HG02678 (cell line): Measurements from ENCODE around the gene MRPL39.

ENCODE experiments used
- ATAC-seq: cut with Tn5 transposase; IDR thresholded peaks from one replicate; pipeline ENCODE4 v1.9.1; 2021; ENCODE audit warnings: mild to moderate bottlenecking, moderate library complexity; ENCODE audit not compliant: unreplicated experiment

MRPL39 gene

GRCh38 chr21:25569711-25570110 lies 37.6 kb downstream of the MRPL39 start:
- no peak for ATAC-seq

GRCh38 chr21:25569084-25569483 lies 38.2 kb downstream of the MRPL39 start:
- ATAC-seq = no peak

DNA sequence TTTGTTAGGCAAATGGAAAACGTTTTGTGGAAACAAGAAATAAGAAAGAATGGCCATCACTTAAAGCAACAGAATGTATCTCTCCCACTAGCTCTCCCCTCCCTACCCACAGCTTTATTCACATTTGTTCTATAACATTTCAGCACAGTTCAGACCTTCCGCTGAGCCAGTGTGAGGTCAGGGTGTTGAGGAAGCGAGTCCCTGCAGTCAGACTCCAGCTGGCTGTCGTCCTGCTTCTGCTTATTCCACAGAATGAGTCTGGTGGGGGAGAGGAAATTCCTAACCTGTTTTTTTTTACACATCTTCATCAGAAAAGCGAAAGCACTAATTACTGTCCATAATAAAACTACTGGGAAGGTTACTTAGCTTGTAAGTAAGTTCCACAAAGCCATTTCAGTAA lies 39.0 kb downstream of the MRPL39 start:
- no peak for ATAC-seq

DNA sequence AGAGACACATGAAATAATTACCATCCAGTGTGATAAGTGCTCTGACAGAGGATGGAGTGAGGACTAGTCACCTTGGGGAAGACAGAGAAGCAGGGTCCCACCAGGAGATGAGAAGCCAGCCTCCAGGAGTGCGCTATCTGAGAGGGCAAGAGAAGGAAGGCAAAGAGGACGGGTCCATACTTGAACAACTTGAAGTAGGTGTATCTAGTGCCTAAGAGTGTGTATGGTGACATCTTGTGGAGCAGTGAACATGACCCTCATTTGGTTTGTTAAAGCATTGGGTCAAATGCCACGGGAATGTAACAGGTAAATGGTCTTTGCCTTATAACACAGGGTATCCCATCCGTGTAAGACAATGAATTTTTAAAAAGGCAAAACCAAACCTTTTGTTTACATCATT lies 39.8 kb downstream of the MRPL39 start:
- ATAC-seq = no peak

GRCh38 chr21:25566645-25567044 lies 40.6 kb downstream of the MRPL39 start:
- ATAC-seq = no peak

- no peak for ATAC-seq
These were observed 41.7 kb downstream of the MRPL39 start for GRCh38 chr21:25565272-25566211.

GRCh38 chr21:25564349-25564948 lies 42.8 kb downstream of the MRPL39 start:
- ATAC-seq = no peak

DNA sequence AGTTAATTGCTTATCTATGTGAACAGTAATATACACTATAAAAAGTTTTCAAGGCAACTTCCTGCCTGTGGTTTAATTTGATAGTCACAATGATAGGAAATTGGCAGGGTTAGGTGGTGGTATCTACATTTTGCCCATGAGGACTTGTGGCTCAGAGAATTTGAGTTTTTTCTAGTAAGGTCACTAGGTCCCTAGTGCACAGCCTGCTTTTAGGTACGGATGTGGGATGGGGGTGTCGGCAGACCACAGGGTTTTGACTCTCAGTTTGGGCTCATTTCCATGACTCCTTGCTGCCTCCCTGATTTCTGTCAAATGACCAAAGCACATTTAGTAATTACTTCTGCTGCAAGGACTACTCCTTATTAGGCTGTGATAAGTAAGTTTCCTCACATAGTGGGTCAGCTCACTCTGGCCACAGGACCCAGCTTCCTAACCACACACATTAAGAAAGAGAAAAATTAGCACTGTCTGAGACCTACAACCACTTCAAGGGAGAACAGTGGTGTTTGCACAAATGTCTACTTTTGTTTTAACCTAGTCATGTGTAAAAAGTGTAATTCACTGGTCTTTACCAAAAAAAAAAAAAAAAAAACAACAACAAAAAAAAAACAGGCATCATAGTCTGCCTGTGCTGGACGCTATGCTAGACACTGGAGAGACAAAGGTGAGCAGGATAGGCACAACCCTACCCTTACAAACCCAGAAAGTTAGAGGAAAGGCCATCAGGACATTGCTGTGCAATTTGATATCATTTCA lies 43.7 kb downstream of the MRPL39 start:
- peak; percentile 24 for ATAC-seq

- ATAC-seq = no peak
These were observed 44.6 kb downstream of the MRPL39 start for GRCh38 chr21:25562660-25563059.

- ATAC-seq = peak; percentile 46
These were observed 45.3 kb downstream of the MRPL39 start for GRCh38 chr21:25561668-25562641.

GRCh38 chr21:25560891-25561290 lies 46.4 kb downstream of the MRPL39 start:
- no peak for ATAC-seq

DNA sequence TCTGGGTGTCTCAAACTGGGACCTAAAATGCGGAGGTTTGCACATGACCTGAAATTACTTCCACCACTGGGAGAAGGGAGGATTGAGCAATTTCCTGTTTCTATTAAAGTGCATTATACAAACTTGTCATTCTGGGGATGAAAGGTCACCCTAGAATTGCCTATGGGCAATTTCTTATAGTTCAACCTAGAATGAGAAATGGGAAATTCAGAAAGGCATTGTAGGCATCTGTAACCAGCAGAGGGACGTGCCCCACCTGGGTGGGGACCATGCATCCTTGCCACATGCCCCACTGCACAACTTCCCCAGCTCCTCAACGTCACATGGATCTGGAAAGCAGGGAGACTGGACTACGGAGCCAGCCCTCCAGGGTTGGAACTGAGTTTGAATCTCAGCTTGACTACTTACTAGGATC lies 47.0 kb downstream of the MRPL39 start:
- no peak for ATAC-seq

- no peak for ATAC-seq
These were observed 47.5 kb downstream of the MRPL39 start for GRCh38 chr21:25559746-25560145.

DNA sequence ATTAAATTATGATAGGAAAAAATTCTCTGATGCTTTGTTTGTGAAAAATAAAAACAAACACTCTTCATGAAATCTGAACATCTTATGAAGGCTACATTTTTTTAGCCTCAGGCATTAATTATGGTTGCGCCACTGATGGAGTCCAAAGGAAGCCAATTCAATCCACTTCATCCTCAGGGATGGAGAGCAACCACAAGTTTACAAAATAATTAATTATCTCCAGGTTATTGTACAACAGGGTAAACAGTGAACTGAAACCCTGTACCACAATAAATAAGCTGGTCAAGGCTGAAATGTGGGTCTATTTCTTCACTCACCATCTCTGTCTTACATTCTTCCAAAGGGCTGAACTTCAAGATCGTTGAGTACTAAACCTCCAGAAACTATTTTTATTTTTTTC lies 49.2 kb downstream of the MRPL39 start:
- ATAC-seq = no peak

GRCh38 chr21:25557180-25557579 lies 50.1 kb downstream of the MRPL39 start:
- no peak for ATAC-seq

GRCh38 chr21:25556091-25556490 lies 51.2 kb downstream of the MRPL39 start:
- ATAC-seq = no peak

GRCh38 chr21:25555492-25555891 lies 51.8 kb downstream of the MRPL39 start:
- ATAC-seq = no peak

DNA sequence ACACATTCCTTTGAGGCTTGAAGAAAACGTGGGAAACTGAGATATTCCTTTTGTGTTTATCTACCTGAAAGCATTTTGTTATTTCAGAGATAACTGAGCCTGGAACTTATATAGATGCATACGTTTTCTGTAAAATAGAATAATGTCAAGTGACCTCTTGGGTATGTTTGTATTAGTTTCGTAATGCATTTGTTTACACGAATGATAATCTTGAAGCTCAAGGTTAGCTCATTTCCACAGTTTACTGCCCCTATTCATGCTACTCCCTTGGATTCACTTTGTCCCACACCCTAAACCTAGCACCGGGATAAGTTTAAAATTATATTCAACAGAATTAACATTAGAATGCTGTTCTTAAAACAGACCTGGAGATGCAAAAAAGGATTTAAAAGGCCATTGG lies 54.4 kb downstream of the MRPL39 start:
- no peak for ATAC-seq

DNA sequence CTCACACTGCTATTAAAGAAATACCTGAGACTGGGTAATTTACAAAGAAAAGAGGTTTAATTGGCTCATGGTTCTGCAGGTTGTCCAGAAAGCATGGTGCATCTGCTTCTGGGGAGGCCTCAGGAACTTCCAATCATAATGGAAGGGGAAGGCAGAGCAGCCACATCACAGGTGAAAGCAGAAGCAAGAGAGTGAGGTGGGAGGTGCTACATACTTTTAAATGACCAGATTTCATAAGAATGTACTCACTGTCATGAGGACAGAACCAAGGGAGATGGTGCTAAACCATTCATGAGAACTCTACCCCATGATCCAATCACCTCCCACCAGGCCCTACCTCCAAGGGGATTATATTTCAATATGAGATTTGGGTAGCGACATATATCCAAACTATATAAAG lies 55.7 kb downstream of the MRPL39 start:
- no peak for ATAC-seq

DNA sequence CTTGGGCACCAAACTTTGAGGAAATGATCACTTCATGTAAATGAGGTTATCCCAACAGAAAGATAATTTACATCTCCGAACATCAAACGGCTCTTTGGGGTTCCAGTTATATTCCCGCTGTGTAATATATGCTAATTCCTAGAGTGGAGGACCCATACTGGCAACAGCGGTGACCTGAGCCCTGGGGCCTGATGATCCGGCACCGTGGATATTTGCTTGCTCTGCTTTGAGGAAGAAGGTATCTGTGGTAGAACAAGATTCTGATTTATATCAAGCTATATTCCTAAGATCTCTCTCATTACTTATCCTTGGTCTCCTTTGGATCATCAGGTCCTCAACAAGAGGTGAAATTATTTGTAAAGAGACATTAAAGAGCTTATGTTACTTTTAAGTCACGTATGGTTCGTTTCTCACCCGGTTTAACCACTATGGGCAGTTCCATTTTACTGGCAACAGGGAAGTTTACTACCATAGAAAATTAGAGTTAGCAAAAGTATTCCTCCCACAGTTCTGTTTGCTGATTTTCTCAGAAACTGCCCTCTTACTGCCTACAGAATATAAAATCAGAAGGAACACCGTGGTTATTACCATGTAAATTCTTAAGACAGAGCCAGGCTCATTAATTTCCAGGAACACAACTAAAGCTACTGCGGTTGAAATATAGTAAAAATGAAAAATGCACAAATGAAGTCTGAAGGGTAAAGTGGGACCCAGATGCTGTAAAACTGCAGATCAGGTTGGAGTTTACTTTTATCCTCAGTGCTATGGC lies 56.7 kb downstream of the MRPL39 start:
- no peak for ATAC-seq
